Measurements from ENCODE around the gene MYRF. TPM values are rescaled to one million over a fixed set of nuclear protein-coding genes. Genes with fewer than 3 reads are reported as not detected.

The MYRF gene
- total and polyA plus RNA-seq, 2 of the 13 experiments (the other 11 are each of a cell fraction or from before 2014, with no cell fraction given) = 10.2 to 25.9 TPM

DNA sequence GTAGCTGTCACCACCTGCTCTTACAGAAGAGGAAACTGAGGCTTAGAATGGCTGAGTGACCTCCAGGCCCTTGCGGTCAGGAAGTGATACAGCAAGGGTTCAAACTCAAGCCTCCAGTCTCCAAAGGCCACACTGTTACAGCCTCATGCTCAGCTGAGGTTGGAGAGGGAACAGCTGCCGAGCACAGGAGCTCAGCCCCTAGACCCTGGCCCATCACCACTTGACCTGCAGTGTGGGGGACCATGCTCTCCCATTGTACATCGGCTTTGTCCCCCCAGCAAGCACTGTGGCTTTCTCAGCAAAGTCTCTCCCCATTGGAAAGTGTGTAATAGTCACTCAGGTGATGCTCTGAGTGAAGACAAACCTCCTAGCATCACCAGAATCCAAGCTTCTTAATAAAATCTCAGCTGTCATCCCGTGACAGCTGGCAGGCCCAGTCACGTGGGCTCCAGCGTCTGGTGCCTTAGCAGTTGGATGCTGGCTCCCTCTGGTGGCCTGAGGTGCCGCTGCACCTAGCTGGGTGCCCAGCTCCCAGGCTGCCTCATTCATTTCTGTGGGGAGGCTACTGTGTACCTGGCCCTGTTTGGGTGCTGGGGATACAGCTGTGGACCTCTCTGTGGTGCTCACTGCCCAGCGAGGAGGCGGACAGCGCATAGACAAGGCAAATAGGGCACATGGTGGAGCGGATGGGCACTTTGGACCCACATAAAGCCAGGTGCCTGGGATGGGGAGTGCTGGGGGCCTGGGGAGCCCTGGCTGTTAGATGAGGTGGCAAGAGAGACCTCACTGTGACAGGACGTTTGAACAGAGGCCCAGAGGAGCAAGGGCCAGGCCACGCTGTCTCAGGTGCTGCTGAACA, 19.1 kb upstream of the MYRF start (continued):
- peak; percentile 86 for TF ChIP-seq RAD51 (IDR thresholded peaks at IDR 0.05; ENCODE audit: borderline replicate concordance)
- TF ChIP-seq, protein P1, sequence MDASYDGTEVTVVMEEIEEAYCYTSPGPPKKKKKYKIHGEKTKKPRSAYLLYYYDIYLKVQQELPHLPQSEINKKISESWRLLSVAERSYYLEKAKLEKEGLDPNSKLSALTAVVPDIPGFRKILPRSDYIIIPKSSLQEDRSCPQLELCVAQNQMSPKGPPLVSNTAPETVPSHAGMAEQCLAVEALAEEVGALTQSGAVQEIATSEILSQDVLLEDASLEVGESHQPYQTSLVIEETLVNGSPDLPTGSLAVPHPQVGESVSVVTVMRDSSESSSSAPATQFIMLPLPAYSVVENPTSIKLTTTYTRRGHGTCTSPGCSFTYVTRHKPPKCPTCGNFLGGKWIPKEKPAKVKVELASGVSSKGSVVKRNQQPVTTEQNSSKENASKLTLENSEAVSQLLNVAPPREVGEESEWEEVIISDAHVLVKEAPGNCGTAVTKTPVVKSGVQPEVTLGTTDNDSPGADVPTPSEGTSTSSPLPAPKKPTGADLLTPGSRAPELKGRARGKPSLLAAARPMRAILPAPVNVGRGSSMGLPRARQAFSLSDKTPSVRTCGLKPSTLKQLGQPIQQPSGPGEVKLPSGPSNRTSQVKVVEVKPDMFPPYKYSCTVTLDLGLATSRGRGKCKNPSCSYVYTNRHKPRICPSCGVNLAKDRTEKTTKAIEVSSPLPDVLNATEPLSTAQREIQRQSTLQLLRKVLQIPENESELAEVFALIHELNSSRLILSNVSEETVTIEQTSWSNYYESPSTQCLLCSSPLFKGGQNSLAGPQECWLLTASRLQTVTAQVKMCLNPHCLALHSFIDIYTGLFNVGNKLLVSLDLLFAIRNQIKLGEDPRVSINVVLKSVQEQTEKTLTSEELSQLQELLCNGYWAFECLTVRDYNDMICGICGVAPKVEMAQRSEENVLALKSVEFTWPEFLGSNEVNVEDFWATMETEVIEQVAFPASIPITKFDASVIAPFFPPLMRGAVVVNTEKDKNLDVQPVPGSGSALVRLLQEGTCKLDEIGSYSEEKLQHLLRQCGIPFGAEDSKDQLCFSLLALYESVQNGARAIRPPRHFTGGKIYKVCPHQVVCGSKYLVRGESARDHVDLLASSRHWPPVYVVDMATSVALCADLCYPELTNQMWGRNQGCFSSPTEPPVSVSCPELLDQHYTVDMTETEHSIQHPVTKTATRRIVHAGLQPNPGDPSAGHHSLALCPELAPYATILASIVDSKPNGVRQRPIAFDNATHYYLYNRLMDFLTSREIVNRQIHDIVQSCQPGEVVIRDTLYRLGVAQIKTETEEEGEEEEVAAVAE (CRISPR knock-in tag; IDR thresholded peaks at IDR 0.05; ENCODE audit: borderline replicate concordance) = peak; percentile 40; the same call in 1 of the 2 replicates
- peak; percentile 10; the same call in 1 of the 2 replicates for TF ChIP-seq ZNF12 (CRISPR knock-in tag; IDR thresholded peaks at IDR 0.05)
- peak; percentile 31; the same call in 1 of the 2 replicates for TF ChIP-seq ZNF225 (CRISPR knock-in tag; IDR thresholded peaks at IDR 0.05)
- 0 out of 2 replicates have a peak, but pooled peaks have one; percentile 29 for TF ChIP-seq ZNF614 (CRISPR knock-in tag; IDR thresholded peaks at IDR 0.05; ENCODE audit: borderline replicate concordance)
- peak; percentile 62 for TF ChIP-seq SALL1 (CRISPR knock-in tag; IDR thresholded peaks at IDR 0.05)
- TF ChIP-seq GFI1 (CRISPR knock-in tag; IDR thresholded peaks at IDR 0.05; ENCODE audit: borderline replicate concordance) = peak; percentile 63
- TF ChIP-seq, protein P2, sequence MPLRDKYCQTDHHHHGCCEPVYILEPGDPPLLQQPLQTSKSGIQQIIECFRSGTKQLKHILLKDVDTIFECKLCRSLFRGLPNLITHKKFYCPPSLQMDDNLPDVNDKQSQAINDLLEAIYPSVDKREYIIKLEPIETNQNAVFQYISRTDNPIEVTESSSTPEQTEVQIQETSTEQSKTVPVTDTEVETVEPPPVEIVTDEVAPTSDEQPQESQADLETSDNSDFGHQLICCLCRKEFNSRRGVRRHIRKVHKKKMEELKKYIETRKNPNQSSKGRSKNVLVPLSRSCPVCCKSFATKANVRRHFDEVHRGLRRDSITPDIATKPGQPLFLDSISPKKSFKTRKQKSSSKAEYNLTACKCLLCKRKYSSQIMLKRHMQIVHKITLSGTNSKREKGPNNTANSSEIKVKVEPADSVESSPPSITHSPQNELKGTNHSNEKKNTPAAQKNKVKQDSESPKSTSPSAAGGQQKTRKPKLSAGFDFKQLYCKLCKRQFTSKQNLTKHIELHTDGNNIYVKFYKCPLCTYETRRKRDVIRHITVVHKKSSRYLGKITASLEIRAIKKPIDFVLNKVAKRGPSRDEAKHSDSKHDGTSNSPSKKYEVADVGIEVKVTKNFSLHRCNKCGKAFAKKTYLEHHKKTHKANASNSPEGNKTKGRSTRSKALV (CRISPR knock-in tag; IDR thresholded peaks at IDR 0.05) = no peak
- TF ChIP-seq, protein P3, sequence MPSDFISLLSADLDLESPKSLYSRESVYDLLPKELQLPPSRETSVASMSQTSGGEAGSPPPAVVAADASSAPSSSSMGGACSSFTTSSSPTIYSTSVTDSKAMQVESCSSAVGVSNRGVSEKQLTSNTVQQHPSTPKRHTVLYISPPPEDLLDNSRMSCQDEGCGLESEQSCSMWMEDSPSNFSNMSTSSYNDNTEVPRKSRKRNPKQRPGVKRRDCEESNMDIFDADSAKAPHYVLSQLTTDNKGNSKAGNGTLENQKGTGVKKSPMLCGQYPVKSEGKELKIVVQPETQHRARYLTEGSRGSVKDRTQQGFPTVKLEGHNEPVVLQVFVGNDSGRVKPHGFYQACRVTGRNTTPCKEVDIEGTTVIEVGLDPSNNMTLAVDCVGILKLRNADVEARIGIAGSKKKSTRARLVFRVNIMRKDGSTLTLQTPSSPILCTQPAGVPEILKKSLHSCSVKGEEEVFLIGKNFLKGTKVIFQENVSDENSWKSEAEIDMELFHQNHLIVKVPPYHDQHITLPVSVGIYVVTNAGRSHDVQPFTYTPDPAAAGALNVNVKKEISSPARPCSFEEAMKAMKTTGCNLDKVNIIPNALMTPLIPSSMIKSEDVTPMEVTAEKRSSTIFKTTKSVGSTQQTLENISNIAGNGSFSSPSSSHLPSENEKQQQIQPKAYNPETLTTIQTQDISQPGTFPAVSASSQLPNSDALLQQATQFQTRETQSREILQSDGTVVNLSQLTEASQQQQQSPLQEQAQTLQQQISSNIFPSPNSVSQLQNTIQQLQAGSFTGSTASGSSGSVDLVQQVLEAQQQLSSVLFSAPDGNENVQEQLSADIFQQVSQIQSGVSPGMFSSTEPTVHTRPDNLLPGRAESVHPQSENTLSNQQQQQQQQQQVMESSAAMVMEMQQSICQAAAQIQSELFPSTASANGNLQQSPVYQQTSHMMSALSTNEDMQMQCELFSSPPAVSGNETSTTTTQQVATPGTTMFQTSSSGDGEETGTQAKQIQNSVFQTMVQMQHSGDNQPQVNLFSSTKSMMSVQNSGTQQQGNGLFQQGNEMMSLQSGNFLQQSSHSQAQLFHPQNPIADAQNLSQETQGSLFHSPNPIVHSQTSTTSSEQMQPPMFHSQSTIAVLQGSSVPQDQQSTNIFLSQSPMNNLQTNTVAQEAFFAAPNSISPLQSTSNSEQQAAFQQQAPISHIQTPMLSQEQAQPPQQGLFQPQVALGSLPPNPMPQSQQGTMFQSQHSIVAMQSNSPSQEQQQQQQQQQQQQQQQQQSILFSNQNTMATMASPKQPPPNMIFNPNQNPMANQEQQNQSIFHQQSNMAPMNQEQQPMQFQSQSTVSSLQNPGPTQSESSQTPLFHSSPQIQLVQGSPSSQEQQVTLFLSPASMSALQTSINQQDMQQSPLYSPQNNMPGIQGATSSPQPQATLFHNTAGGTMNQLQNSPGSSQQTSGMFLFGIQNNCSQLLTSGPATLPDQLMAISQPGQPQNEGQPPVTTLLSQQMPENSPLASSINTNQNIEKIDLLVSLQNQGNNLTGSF (CRISPR knock-in tag; IDR thresholded peaks at IDR 0.05) = no peak
- peak; percentile 70; the same call in 1 of the 3 replicates for TF ChIP-seq MXI1 (IDR thresholded peaks at IDR 0.05; ENCODE audit: borderline replicate concordance, low read depth, low read length)
- TF ChIP-seq SAP130 (CRISPR knock-in tag; IDR thresholded peaks at IDR 0.05; ENCODE audit: low read depth) = peak; percentile 92
- no peak for TF ChIP-seq ARID2 (CRISPR knock-in tag; IDR thresholded peaks at IDR 0.05; ENCODE audit: borderline replicate concordance)
- no peak for TF ChIP-seq ZFY (CRISPR knock-in tag; IDR thresholded peaks at IDR 0.05)
- TF ChIP-seq, protein P4, sequence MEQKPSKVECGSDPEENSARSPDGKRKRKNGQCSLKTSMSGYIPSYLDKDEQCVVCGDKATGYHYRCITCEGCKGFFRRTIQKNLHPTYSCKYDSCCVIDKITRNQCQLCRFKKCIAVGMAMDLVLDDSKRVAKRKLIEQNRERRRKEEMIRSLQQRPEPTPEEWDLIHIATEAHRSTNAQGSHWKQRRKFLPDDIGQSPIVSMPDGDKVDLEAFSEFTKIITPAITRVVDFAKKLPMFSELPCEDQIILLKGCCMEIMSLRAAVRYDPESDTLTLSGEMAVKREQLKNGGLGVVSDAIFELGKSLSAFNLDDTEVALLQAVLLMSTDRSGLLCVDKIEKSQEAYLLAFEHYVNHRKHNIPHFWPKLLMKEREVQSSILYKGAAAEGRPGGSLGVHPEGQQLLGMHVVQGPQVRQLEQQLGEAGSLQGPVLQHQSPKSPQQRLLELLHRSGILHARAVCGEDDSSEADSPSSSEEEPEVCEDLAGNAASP (CRISPR knock-in tag; IDR thresholded peaks at IDR 0.05; ENCODE audit: borderline replicate concordance) = 0 out of 2 replicates have a peak, but pooled peaks have one; percentile 34
- peak; percentile 38; the same call in 1 of the 2 replicates for TF ChIP-seq MYC (CRISPR knock-in tag; IDR thresholded peaks at IDR 0.05; ENCODE audit: borderline replicate concordance)

Data from HepG2 (cell line).